ENCODE measurements around the gene CTNNBIP1. TPM values are rescaled to one million over a fixed set of nuclear protein-coding genes. Genes with fewer than 3 reads are reported as not detected.
A peak's percentile ranks its signal among the peaks of the same experiment; 100 is the strongest.

Gene CTNNBIP1
- total and polyA plus RNA-seq, 9 of the 15 experiments (the other 6 are each of a cell fraction or from before 2014, with no cell fraction given) = 0.65 to 29.2 (median 14.7) TPM

DNA sequence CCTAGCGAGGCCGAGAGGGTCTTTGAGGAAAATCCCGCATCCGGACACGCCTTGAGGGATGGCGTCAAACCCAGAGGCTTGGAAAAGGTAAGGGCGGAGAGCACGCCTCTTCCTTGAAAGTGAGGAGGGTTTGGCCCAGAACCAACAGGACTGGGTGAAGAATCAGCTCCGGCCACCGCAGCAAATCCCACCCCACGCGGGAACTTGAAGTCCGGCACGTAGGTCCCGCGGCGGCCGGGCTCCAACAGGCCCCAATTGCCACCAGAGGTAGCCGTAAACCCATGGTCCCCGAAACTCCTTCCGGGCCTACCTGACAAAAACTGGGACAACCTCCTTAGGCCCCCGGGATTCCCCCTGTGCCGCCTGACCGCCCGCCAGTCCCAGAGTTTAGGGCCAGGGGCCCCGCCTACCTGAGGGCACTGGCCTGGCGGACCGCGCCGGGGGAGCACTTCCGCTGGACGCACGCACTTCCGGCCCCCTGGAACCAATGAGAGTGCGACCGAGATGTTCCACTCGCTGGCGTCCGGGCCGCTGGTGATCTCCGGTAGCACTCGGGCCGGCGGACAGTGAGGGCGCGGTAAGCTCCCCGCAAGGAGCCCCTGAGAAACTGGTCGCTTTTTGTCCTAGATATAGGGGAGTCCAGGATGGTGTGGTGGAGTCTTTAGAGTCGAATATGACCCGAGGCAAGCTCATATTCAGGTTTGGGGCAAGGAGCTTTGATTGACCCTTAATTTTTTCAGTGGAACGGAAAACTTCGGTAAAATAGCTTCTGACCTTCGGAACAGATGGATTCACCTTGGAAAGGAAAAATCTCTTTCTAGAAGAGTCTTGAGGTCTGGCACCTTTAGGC is 33.1 kb upstream of the CTNNBIP1 start, which contains the start of the genes LZIC and NMNAT1 (continued):
- TF ChIP-seq ZNF655 (CRISPR knock-in tag; IDR thresholded peaks at IDR 0.05) (no peak), SMARCA4 (IDR thresholded peaks at IDR 0.05) (no peak), SAP30 (IDR thresholded peaks at IDR 0.05; ENCODE audit: borderline replicate concordance, insufficient read depth, low read depth, low read length, poor library complexity, severe bottlenecking) (peak; percentile 95), IRF9 (tag; IDR thresholded peaks at IDR 0.05) (no peak), SMARCE1 (IDR thresholded peaks at IDR 0.05) (no peak), ZC3H8 (IDR thresholded peaks at IDR 0.05) (no peak), CBFB (CRISPR knock-in tag; IDR thresholded peaks at IDR 0.05) (peak; percentile 81), PRPF4 (IDR thresholded peaks at IDR 0.05; ENCODE audit: insufficient read depth, low read depth, low read length, poor library complexity, severe bottlenecking) (no peak), PHF8 (IDR thresholded peaks at IDR 0.05; ENCODE audit: borderline replicate concordance, low read length) (peak; percentile 98), ZFP30 (CRISPR knock-in tag; IDR thresholded peaks at IDR 0.05; ENCODE audit: borderline replicate concordance) (no peak), RBFOX2 (IDR thresholded peaks at IDR 0.05; ENCODE audit: low read depth, low read length) (peak; percentile 97), SAFB2 (IDR thresholded peaks at IDR 0.05; ENCODE audit: borderline replicate concordance, low read depth, low read length, severe bottlenecking) (no peak), FOSL1 (tag; conservative IDR thresholded peaks at IDR 0.05) (peak; percentile 43; the same call in 1 of the 2 replicates), ERF (CRISPR knock-in tag; IDR thresholded peaks at IDR 0.05) (0 out of 2 replicates have a peak, but pooled peaks have one; percentile 13), ZNF551 (CRISPR knock-in tag; IDR thresholded peaks at IDR 0.05) (no peak), FOXJ3 (CRISPR knock-in tag; IDR thresholded peaks at IDR 0.05) (no peak), XRCC5 (IDR thresholded peaks at IDR 0.05; ENCODE audit: low read depth, low read length) (peak; percentile 93), TRIM25 (IDR thresholded peaks at IDR 0.05; ENCODE audit: borderline replicate concordance) (no peak), ZNF143 (CRISPR knock-in tag; IDR thresholded peaks at IDR 0.05) (no peak)
- TF ChIP-seq, protein P1, sequence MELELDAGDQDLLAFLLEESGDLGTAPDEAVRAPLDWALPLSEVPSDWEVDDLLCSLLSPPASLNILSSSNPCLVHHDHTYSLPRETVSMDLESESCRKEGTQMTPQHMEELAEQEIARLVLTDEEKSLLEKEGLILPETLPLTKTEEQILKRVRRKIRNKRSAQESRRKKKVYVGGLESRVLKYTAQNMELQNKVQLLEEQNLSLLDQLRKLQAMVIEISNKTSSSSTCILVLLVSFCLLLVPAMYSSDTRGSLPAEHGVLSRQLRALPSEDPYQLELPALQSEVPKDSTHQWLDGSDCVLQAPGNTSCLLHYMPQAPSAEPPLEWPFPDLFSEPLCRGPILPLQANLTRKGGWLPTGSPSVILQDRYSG (tag; conservative IDR thresholded peaks at IDR 0.05; ENCODE audit: low read depth) = 0 out of 2 replicates have a peak, but pooled peaks have one; percentile 48
- TF ChIP-seq, protein P2, sequence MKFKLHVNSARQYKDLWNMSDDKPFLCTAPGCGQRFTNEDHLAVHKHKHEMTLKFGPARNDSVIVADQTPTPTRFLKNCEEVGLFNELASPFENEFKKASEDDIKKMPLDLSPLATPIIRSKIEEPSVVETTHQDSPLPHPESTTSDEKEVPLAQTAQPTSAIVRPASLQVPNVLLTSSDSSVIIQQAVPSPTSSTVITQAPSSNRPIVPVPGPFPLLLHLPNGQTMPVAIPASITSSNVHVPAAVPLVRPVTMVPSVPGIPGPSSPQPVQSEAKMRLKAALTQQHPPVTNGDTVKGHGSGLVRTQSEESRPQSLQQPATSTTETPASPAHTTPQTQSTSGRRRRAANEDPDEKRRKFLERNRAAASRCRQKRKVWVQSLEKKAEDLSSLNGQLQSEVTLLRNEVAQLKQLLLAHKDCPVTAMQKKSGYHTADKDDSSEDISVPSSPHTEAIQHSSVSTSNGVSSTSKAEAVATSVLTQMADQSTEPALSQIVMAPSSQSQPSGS (CRISPR knock-in tag; IDR thresholded peaks at IDR 0.05) = no peak
